ENCODE data around the gene SH2B2. TPM values are rescaled to one million over a fixed set of nuclear protein-coding genes. Genes with fewer than 3 reads are reported as not detected.

SH2B2 gene
- total RNA-seq, 3 donors from 2014 or later (not counting 1 experiment from before 2014, with no cell fraction given), result 1.6 to 2.9 (median 2.0) TPM

DNA sequence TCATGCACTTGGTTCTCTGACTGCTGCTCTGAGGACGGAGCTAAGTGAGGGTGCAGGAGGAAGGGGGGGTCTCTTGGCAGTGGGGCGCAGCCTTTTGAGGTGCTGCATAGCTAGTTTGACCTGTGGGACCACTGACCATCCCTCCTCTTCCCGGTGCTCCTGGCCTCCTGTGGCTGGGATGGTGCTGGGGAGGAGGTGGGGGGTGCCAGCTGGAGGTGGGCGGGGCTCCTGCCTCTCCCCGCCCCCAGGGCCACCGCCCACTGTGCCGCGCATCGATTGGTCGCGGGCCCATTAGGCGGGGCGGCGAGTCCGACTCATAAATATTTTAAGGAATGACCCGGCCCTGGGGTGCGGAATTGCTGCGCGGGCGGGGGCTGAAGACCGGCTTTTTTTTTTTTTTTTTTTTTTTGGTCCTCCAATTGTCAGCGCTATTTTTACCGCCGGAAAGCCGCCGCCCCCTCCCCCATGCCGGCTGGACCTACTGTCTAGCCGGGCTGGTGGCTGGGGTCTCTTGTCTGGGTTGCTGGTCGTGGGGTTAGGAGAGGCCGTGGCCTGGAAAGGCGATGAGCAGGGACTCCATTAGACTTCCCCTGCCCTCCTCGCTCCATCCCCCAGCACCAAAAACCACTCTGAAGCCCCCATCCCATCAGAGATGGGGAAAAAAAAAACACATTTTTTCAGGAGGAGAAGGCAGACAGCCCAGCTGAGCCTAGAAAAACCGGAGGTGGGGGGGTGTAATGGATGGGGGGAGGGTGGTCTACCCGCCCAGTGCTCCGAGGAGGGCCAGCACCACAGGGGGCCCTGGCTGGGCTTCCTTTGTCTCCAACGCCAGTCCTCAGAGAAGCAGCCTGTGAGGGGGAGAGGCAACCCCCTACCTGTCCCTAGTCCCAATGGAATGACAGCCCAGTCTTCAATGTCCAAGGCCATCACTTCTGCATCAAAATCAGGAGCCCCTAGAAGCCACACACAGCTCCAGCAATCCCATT is 6.4 kb downstream of the SH2B2 start:
- Mint-ChIP-seq H3K27me3 (ENCODE audit: low read depth in 2 of 2) (peaks cover 0 to 16% of the 10 kb centered on the region in 2 donors), H3K4me3 (no peak overlapping the region), H3K36me3 (no peaks in the 10 kb centered on the region), H3K9me3 (no peaks in the 10 kb centered on the region), H3K4me1 (no peaks in the 10 kb centered on the region), H3K27ac (no peak overlapping the region)
- intact Hi-C loops (cut with micrococcal nuclease), result no loop called here
- WGBS (ENCODE audit: insufficient coverage), result 62% methylated on average over 31 of the region's 36 CpGs
- H3K36me3 ChIP-seq (ENCODE audit: control insufficient read depth, insufficient read depth, low read length), result no peaks in the 10 kb centered on the region
- peaks cover 39% of the 10 kb centered on the region for H3K4me1 ChIP-seq (ENCODE audit: control insufficient read depth, insufficient read depth, low read length)
- no peak for TF ChIP-seq CTCF (IDR thresholded peaks at IDR 0.05)
- no peak overlapping the region for H3K4me3 ChIP-seq (ENCODE audit: low read length)
- H3K27ac ChIP-seq (ENCODE audit: low read length), result no peak overlapping the region
- DNase-seq, result no peak
- H3K9me3 ChIP-seq (ENCODE audit: control insufficient read depth, insufficient read depth, low read length), result no peaks in the 10 kb centered on the region
- no peak for ATAC-seq
- H3K27me3 ChIP-seq (ENCODE audit: control insufficient read depth, insufficient read depth, low read length), result no peaks in the 10 kb centered on the region

GRCh38 chr7:102294589-102294988 is 7.9 kb downstream of the SH2B2 start:
- intact Hi-C loops (cut with micrococcal nuclease), result no loop called here
- Mint-ChIP-seq H3K4me1 (no peaks in the 10 kb centered on the region), H3K4me3 (no peak overlapping the region), H3K36me3 (no peaks in the 10 kb centered on the region), H3K9me3 (no peaks in the 10 kb centered on the region), H3K27ac (no peak overlapping the region), H3K27me3 (ENCODE audit: low read depth in 2 of 2) (peaks cover 0 to 12% of the 10 kb centered on the region in 2 donors)
- Histone ChIP-seq H3K27me3 (ENCODE audit: control insufficient read depth, insufficient read depth, low read length) (no peaks in the 10 kb centered on the region), H3K9me3 (ENCODE audit: control insufficient read depth, insufficient read depth, low read length) (no peaks in the 10 kb centered on the region), H3K27ac (ENCODE audit: low read length) (no peak overlapping the region), H3K36me3 (ENCODE audit: control insufficient read depth, insufficient read depth, low read length) (no peaks in the 10 kb centered on the region), H3K4me1 (ENCODE audit: control insufficient read depth, insufficient read depth, low read length) (peaks cover 24% of the 10 kb centered on the region), H3K4me3 (ENCODE audit: low read length) (no peak overlapping the region)
- ATAC-seq (no peak), DNase-seq (no peak)
- TF ChIP-seq CTCF (IDR thresholded peaks at IDR 0.05), result no peak
- WGBS (ENCODE audit: insufficient coverage), result 73% methylated on average over 3 of the region's 3 CpGs

DNA sequence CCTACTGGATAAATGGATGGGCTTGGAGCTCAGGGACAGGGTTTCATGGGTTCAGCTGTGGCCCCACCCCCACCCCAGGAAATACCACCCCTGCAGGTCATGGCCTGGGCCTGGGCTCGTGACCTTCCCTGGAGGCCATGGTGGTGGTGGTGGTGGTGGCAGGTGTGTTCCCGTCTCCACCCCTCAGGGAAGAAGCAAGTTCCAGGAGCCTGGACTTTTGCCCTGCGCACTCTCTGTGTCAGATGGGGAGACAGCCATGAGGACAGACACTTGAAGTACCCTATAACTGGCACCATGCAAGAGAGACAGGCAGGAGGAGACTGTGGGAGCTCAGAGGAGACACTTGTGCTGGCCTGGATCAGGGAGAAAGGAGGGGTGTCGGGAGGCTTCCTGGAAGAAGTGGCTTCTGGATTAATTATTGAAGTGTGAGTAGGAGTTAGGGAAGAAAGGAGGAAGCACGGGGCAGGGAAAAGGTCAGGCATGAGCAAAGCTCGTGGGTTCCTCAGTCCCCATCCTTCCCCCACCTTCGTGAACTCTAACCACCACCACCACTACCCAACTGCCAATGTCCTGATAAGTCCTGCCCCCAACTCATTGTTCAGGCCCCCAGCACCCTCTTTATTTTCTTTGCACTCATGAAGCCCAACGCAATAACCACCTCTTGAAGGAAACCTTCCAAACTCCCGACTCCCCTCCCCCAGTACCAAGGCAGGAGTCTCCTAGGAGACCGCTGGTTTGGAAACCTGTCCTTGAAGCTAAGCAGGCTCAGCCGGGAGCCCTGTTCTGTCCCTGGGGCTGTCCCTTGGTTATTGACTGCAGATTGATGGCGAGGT is 8.9 kb downstream of the SH2B2 start:
- H3K27ac Mint-ChIP-seq, result no peak overlapping the region
- peaks cover 0 to 9% of the 10 kb centered on the region in 2 donors for H3K27me3 Mint-ChIP-seq (ENCODE audit: low read depth in 2 of 2)
- Histone ChIP-seq H3K36me3 (ENCODE audit: control insufficient read depth, insufficient read depth, low read length) (no peaks in the 10 kb centered on the region), H3K4me1 (ENCODE audit: control insufficient read depth, insufficient read depth, low read length) (peaks cover 21% of the 10 kb centered on the region), H3K27me3 (ENCODE audit: control insufficient read depth, insufficient read depth, low read length) (no peaks in the 10 kb centered on the region), H3K4me3 (ENCODE audit: low read length) (no peak overlapping the region), H3K27ac (ENCODE audit: low read length) (no peak overlapping the region), H3K9me3 (ENCODE audit: control insufficient read depth, insufficient read depth, low read length) (no peaks in the 10 kb centered on the region)
- no peaks in the 10 kb centered on the region for H3K36me3 Mint-ChIP-seq
- H3K4me1 Mint-ChIP-seq, result no peaks in the 10 kb centered on the region
- no peak for DNase-seq
- no peak for TF ChIP-seq CTCF (IDR thresholded peaks at IDR 0.05)
- no peaks in the 10 kb centered on the region for H3K9me3 Mint-ChIP-seq
- intact Hi-C loops (cut with micrococcal nuclease), result no loop called here
- ATAC-seq, result no peak
- H3K4me3 Mint-ChIP-seq, result no peak overlapping the region
- 88% methylated on average over 11 of the region's 12 CpGs for WGBS (ENCODE audit: insufficient coverage)
